Caki2 (cell line): ENCODE data around the gene METRN. TPM values are rescaled to one million over a fixed set of nuclear protein-coding genes. Genes with fewer than 3 reads are reported as not detected.

ENCODE experiments used
- DNase-seq: peaks from one replicate; pipeline ENCODE4 v3.0.0-alpha.2; 2015; ENCODE audit warnings: low read depth
- in situ Hi-C: cut with HindIII; loops from 2 replicates; pipeline ENCODE4 v1.10.0; 2016; ENCODE audit warnings: low sequenced_read_pairs, low pct_unique_long_range_greater_than_20kb, mixed read lengths
- total RNA-seq: library from RNA; depleted of rRNA; stranded (reverse); fragments of >200 nt; shearing (Covaris generic); gene quantifications from 2 replicates; pipeline ENCODE4 v1.2.3, GENCODE V29; 2014; ENCODE audit warnings: low replicate concordance; rRNA removed

The METRN gene
- total RNA-seq, 1 experiment from 2014 or later = 1,492 TPM

DNA sequence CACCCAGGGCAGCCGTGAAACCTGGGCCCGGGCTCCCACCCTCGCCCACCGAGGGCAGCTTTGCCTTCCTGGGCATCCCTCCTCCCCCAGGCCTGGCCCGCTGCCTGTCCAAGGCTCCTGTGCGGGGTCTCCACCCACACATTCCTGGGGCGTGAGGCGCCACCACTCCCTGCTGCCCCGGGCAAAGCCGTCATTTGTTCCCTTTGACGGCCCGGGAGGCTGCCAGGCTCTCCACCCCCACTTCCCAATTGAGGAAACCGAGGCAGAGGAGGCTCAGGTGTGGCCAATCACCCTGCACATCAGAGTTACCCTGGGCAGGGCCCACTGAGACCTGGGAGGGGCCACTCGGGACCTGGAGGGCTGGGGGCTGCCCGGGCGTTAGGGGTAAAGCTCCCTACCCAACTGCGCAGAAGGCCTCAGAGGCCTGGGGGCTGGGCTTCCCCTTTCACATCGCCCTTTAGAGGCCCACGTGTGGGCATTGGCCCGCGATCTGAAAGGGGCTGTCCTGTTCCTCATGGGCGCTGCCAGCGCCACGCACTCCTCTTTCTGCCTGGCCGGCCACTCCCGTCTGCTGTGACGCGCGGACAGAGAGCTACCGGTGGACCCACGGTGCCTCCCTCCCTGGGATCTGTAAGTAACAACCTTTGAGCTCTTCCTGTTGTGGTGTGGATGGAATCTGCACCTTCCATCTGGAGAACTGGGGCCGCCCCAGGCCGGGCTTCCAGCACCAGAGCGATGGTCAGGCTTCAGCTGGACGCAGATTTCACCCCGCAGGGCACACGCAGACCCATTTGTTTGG, 45.8 kb downstream of the METRN start, which contains the start of gene MSLN:
Gene MSLN (plus strand): TSS at position 190 of the 799 bp plus-strand sequence. CDS start 1,947 bp downstream, outside the sequence.
- in situ Hi-C loops = no loop called here
- no peak for DNase-seq

DNA sequence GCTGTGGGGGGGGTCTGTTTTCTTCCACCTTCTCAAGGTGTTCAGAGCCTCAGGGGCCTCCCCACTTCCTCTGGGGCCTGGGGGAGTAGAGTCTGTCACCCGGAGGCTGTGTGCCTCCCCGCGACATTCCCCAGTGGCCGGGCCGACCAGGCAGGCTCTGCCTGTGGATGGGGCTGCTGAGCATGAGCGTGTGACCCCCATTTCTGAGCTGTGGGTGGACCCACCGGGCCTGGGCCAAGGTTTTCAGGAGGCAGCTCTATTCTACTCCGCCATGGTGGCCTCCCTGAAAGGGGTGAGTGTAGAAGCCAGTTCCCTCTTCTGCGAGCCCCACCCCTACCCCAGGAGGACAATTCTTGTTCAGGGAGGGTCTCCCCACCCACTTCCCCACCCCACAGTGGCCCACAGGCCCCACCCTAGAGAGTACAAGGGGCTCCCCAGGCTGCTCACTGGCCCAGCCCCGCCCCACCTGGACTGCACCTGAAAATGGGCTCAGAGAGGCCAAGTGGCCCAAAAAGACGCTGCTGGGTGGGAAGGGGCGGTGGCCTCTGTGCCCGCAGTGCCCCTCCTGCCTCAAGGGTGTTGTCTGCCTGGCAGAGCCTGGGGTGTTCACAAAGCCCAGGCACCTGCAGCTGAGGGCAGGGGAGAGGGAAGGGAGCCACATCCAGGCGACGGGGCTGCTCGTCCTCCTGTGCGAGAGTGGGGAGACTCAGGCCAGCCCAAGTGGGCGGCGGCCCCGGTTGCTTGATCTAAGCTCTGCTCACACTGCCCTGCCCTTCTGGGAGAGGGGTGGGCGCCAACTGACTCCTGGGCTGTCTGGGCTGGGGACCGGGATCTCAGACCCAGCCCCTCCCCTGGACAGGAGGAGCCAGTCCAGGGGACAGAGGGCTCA, 47.0 kb downstream of the METRN start:
- in situ Hi-C loops = no loop called here
- DNase-seq = no peak

- in situ Hi-C loops = no loop called here
- no peak for DNase-seq
These were observed 47.8 kb downstream of the METRN start for GRCh38 chr16:762595-763268.

GRCh38 chr16:763369-764183, 48.7 kb downstream of the METRN start:
- in situ Hi-C loops = no loop called here
- no peak for DNase-seq

DNA sequence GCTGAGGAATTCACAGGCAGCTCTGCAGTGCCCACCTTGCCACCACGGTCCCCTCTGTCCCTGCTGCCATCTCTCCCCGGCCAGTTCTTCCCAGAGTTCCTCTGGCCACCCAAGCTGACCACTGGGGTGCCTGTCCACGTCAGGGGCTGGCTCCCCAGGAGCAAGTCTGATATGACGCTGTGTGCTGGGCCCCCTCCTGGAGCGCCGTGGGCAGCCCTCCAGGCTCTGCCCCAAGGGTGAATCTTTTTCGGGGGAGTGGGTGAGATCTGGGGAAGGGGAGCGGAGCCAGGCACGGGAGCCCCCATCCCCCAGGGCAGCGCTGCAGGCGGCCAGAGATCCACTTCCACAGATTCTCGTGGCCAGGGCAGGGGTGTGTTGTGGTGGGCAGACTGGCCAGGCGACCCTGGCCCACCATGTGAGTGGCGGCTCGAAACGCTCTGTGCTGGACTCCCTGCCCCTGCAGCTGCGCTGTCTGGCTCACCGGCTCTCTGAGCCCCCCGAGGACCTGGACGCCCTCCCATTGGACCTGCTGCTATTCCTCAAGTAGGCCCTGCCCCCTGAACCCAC, 49.3 kb downstream of the METRN start:
- DNase-seq = no peak
- in situ Hi-C loops = no loop called here

DNA sequence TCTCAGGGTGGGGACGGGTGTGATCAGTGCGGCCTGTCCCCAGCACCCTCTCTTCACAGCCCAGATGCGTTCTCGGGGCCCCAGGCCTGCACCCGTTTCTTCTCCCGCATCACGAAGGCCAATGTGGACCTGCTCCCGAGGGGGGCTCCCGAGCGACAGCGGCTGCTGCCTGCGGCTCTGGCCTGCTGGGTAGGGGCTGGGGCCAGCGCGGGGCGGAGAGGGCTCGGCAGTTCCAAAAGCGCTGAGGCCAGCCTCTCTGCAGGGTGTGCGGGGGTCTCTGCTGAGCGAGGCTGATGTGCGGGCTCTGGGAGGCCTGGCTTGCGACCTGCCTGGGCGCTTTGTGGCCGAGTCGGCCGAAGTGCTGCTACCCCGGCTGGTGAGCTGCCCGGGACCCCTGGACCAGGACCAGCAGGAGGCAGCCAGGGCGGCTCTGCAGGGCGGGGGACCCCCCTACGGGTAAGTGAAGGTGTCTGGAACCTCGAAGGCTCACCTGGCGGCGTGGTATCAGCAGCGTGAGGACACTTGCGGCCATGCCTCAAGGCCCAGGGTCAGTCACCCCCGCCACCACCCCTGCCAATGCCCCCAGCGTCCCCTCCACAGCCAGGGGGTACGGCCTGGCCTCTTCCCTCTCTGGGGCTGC, 50.0 kb downstream of the METRN start:
- in situ Hi-C loops = no loop called here
- DNase-seq = no peak

DNA sequence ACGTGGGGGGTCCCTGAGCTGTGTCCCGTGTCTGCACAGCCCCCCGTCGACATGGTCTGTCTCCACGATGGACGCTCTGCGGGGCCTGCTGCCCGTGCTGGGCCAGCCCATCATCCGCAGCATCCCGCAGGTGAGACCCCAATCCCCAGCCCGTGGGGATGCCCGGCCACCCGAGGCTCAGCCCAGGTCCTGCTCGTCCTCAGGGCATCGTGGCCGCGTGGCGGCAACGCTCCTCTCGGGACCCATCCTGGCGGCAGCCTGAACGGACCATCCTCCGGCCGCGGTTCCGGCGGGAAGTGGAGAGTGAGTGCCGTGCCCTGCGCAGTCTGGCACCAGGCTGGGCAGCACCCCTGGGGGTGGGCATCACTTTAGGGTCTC, 50.6 kb downstream of the METRN start:
- in situ Hi-C loops = no loop called here
- DNase-seq = no peak

GRCh38 chr16:766008-766819, 51.3 kb downstream of the METRN start:
- in situ Hi-C loops = no loop called here
- DNase-seq = no peak

GRCh38 chr16:766820-767640, 52.1 kb downstream of the METRN start:
- in situ Hi-C loops = no loop called here
- DNase-seq = no peak

- in situ Hi-C loops = no loop called here
- no peak for DNase-seq
These were observed 52.9 kb downstream of the METRN start for GRCh38 chr16:767743-768235.

GRCh38 chr16:768428-768827, 53.5 kb downstream of the METRN start:
- no peak for DNase-seq
- in situ Hi-C loops = no loop called here

Other genes starting within 250 kb of the METRN start
- 60.1 and 70.1 TPM in 2 replicates for gene CAPN15, start 187.4 kb upstream of the METRN start, total RNA-seq
- gene PRR35, start 154.7 kb upstream of the METRN start, total RNA-seq = not detected in 2 replicates
- 1.2 and 4.0 TPM in 2 replicates for gene NHLRC4, start 148.1 kb upstream of the METRN start, total RNA-seq
- gene PIGQ, start 145.2 kb upstream of the METRN start, total RNA-seq = 53.4 and 65.5 TPM in 2 replicates
- 22.4 and 33.2 TPM in 2 replicates for gene RAB40C, start 125.1 kb upstream of the METRN start, total RNA-seq
- gene WFIKKN1, start 84.1 kb upstream of the METRN start, total RNA-seq = 0.07 TPM in 1 of 2 replicates, not detected in the other
- 433 and 438 TPM in 2 replicates for gene METTL26, start 78.8 kb upstream of the METRN start, total RNA-seq
- gene MCRIP2, start 73.3 kb upstream of the METRN start, total RNA-seq = 93.0 and 94.1 TPM in 2 replicates
- 12.3 and 52.7 TPM in 2 replicates for gene WDR90, start 65.8 kb upstream of the METRN start, total RNA-seq
- 91.5 and 99.0 TPM in 2 replicates for gene RHOT2, start 47.0 kb upstream of the METRN start, total RNA-seq
- 0.12 and 0.68 TPM in 2 replicates for gene RHBDL1, start 39.4 kb upstream of the METRN start, total RNA-seq
- 453 and 482 TPM in 2 replicates for gene STUB1, start 34.7 kb upstream of the METRN start, total RNA-seq
- gene JMJD8, start 30.8 kb upstream of the METRN start, total RNA-seq = 116 and 147 TPM in 2 replicates
- 24.6 and 30.1 TPM in 2 replicates for gene WDR24, start 24.7 kb upstream of the METRN start, total RNA-seq
- 25.7 and 26.3 TPM in 2 replicates for gene FBXL16, start 9.3 kb upstream of the METRN start, total RNA-seq
- 95.7 and 164 TPM in 2 replicates for gene ANTKMT, start 6.0 kb downstream of the METRN start, total RNA-seq
- gene CCDC78, start 11.3 kb downstream of the METRN start, total RNA-seq = 4.5 and 10.3 TPM in 2 replicates
- gene HAGHL, start 12.0 kb downstream of the METRN start, total RNA-seq = 48.0 and 73.6 TPM in 2 replicates
- 52.8 and 75.6 TPM in 2 replicates for gene CIAO3, start 25.9 kb downstream of the METRN start, total RNA-seq
- not detected in 2 replicates for gene MSLN, start 45.6 kb downstream of the METRN start, total RNA-seq
- 50.0 and 75.0 TPM in 2 replicates for gene RPUSD1, start 73.3 kb downstream of the METRN start, total RNA-seq
- 52.2 and 56.9 TPM in 2 replicates for gene CHTF18, start 73.5 kb downstream of the METRN start, total RNA-seq
- gene GNG13, start 85.6 kb downstream of the METRN start, total RNA-seq = not detected in 2 replicates